Fibroblast of gingiva (primary cell): Measurements from ENCODE around the gene NDUFA13.

Experiments used
- DNase-seq: peaks from one replicate; pipeline ENCODE4 v3.0.0-alpha.2; 2011; ENCODE audit warnings: low read depth

Gene NDUFA13

DNA sequence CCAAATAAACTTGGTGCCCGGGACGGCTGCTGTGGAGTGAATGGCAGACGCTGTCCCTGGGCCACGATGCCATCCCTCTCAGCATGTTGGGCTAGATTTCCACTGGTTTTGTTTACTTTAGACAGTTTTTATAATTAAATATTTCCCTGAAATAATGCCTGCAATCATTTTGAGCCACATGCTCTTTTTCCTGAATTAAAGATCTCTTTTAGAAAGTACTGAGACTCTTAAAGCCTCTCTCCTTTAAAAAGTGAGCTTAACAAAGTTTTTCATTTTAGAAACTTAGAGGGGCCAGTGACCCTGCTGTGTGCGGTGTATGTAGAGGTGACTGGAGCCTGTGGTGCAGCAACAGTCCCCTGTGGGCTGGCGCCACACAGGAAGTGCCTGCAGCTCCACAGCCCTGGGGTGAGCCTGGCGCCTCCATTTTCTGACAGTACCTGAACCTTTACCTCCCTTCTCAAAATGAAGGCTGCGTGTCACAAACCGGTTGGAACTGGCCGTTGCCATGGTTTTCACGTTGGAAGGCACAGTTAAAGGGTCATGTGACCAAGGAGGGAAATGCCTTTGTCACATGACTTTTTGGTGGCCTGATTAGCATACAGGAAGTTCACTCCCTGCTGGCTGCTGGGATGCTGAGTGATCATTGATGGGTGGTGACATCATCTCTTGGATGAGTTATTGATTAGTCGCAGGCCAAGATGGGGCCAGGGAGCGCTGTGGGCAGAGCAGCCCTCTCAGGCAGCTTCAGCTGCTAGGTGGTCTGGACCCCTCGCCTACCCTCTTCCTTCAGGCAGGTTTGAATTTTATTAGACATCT lies 26.9 kb upstream of the NDUFA13 start:
- peak; percentile 93 for DNase-seq

GRCh38 chr19:19489804-19490204 lies 26.2 kb upstream of the NDUFA13 start:
- DNase-seq, result no peak

DNA sequence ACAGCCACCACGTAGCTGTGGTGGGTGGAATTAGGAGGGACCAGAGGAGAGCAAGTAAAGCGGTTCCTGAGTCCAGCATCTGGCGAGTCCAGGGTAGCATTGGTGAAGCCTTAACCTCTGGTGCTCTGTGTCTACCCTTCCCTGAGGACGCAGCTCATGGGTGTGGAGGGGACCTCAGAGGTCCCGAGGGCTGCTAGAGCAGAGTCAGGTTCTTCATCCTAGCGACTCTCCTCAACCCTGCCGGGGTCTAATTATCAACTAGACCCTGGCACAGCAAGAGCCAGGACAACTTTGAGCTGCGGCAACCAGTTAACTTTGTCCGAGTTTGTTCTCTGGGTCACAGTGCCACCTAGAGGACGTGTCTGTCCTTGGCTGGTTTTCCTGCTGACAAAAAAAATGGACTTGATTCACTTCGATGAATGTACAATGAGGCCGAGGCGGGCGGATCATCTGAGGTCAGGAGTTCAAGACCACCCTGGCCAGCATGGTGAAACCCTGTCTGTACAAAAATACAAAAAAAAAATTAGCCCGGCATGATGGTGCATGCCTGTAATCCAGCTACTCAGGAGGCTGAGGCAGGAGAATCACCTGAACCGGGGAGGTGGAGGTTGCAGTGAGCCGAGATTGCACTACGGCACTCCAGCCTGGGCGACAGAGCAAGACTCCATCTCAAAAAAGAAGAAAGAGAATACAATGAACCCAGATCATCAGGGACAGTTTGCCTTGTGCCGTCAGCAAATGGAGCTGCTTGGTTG lies 25.6 kb upstream of the NDUFA13 start:
- peak; percentile 73 for DNase-seq

GRCh38 chr19:19491321-19492025 lies 24.6 kb upstream of the NDUFA13 start:
- no peak for DNase-seq

DNA sequence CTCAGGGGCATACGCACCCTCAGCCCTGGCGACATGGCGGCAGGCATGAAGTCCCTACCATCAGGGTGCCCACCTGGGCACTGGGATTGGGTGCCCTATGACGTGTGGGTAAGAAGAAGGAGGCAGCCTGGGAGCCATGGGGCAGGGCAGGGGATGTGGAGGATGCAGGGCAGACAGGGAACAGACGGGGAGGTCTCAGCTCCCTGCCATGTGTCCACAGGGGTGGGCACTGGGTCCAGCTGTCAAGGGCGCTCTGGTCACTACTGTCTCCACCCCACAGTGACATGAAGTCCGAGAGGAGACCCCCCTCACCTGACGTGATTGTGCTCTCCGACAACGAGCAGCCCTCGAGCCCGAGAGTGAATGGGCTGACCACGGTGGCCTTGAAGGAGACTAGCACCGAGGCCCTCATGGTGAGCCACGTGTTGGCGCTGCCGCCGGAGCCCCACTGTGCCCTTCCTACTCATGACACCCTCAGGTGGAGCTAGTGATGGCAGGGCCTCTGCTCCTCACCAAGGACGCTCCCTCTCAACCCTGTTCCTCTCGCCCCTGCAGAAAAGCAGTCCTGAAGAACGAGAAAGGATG lies 23.9 kb upstream of the NDUFA13 start:
- DNase-seq, result no peak

DNA sequence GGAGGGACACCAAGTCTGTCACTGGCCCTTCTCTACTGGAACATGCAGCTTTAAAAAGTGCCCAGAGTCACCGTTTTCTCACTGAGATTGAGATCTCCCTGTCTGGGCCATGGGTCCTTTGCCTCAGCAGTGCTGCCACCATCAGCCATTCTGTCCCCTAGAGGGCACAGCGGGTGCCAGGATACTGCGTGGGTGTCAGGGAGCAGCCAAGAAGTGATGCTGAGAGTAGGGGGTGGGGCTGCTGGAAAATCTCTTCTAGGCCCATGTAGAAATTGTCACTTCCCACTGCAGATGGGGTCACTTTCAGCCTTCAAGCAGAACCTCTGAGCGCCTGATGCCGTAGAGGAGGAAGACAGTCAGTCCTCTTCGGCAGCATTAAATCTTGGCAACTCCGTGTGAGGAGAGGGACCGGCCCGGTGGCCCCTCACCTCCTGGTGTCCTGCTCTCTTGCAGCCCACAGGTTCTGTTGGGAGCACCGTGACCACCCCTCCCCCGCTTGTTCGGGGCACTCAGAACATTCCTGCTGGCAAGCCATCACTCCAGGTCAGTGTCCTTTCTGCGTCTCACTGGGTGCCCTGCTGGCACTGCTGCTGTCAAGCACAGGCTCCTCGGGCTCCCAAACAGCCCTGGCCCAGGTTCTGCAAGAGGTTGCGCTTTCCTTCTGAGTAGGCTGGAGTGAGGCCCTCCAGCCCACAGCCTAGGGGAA lies 22.0 kb upstream of the NDUFA13 start:
- DNase-seq, result no peak

GRCh38 chr19:19495614-19496603 lies 20.1 kb upstream of the NDUFA13 start:
- DNase-seq, result no peak

GRCh38 chr19:19498255-19498991 lies 17.6 kb upstream of the NDUFA13 start:
- no peak for DNase-seq

DNA sequence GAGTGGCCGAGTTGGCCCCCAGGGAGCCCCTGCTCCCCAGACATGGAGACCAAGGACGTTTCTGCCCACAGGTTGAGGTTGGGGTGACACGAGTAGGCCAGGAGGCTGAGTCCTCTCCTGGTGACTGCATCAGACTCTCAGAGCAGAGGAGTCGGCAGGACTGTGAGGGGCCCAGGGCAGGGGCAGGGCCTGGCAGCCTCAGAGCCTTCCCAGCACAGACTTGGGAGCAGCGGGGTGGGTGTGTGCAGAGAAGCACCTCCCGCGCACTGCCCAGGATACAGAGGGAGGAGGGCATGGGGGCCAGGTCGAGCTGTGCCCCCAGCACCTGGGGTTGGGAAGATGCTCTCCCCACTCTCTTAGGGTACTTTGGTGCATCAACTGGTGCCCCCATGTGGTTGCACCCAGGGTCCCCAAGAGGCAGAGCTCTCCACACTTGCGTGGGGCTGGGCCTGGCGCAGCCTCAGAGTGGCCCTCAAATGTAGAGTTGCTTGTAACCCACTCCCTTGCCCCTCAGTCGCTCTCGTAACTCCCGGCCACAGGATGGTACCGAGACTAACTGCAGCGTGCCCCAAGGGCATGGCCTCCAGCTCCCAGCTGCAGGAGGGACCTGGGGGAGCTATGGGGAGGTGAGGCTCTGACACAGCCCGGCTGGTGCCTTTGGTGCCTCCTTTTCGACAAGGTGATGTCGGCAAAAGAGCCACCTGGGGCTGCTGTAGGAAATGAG lies 16.6 kb upstream of the NDUFA13 start:
- DNase-seq, result no peak

DNA sequence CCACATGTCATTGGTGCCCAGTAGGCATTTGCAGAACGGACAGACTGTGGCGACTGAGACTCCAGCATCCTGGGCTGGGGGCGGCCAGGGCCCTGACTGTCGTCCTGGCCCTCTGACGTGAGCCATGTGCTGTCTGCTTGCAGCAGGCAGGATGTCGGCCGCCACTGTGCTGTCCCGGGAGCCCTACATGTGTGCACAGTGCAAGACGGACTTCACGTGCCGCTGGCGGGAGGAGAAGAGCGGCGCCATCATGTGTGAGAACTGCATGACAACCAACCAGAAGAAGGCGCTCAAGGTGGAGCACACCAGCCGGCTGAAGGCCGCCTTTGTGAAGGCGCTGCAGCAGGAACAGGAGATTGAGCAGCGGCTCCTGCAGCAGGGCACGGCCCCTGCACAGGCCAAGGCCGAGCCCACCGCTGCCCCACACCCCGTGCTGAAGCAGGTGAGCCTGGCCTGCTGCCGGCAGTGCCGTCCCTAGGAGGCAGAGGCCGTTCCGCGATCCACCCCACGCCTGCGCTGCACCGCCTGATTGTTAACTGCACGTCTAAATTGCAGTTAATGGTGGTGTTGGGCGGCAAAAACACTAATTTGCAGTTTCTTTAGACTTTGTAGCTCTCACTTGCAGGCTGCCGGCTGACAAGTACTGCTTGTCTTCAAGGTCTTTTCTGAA lies 14.9 kb upstream of the NDUFA13 start:
- DNase-seq, result no peak

GRCh38 chr19:19501798-19502197 lies 14.2 kb upstream of the NDUFA13 start:
- DNase-seq, result no peak

DNA sequence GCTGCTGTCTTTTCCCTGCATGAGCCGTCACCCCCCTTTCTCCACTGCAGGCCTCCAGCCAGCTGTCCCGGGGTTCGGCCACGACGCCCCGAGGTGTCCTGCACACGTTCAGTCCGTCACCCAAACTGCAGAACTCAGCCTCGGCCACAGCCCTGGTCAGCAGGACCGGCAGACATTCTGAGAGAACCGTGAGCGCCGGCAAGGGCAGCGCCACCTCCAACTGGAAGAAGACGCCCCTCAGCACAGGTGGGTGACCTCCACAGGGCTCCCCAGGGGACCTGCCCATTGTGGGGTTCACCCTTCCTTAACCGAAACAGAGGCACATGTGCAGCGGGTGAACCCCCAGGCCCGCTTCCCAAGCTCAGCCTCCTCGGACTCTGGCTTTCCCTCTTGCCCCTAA lies 13.7 kb upstream of the NDUFA13 start:
- no peak for DNase-seq

GRCh38 chr19:19502808-19503602 lies 13.0 kb upstream of the NDUFA13 start:
- no peak for DNase-seq

GRCh38 chr19:19504754-19505668 lies 11.0 kb upstream of the NDUFA13 start:
- DNase-seq, result no peak

DNA sequence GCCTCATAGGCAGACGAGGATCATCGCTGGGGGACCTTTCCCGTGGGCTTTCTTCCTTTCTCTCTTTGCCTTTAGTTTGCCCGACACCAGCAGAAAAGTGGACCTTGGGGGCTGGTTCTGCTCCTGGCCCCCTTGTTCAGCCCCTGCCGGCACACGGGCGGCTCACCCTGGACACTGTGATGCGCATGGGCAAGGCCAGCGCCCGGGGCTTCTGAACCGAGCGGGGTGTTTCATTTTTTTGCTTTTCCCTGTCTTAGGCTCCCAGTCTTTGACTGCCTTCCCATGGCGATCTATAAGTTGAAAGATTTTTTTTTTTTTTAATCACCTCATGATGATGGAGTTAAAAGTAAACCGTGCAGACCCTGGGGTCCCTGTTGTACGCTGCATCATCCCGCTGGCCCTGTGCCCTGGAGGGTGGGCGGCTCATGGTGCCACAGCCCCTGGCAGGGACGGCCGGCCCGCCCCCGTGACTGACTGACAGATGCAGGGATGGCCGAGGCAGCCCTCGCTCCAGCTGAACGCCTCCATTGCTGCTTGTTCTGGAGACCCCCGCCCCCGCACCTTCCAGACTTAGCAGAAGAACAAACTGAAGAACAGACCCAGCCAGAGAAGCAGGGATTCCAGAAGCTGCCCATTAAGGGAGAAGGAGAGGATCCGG lies 10.2 kb upstream of the NDUFA13 start:
- no peak for DNase-seq

DNA sequence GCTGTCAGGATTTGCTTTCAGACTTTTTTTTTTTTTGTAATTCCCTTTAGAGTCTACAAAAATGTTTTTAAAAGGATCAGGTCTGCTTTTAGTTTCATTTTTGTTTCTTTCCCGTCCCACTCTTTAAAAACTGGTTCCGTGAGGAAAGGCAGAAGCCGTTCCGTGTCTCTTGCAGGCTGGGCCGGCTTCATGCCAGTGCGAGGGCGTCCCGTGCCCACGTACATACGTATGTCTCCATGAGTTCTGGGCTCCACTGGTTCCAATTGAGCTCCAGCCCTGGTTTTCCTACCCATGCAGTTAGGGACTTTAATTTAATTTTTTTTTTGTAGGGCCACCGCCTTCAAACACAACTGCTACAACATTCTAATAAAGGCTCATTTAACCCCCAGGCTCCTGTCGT lies 9.4 kb upstream of the NDUFA13 start:
- no peak for DNase-seq
